ENCODE data around the gene IMP4. TPM values are rescaled to one million over a fixed set of nuclear protein-coding genes. Genes with fewer than 3 reads are reported as not detected.

The IMP4 gene
- total RNA-seq, 1 donor = 55.7 TPM

- no peak overlapping the region for H3K4me2 ChIP-seq (ENCODE audit: insufficient read depth, low read length)
- no peak for DNase-seq (ENCODE audit: insufficient read length, low spot score, missing footprints)
- H3K4me3 ChIP-seq (ENCODE audit: insufficient read depth, low read length) = no peak overlapping the region
- peaks cover 16% of the 10 kb centered on the region for H3K4me1 ChIP-seq (ENCODE audit: insufficient read depth, low read length)
- TF ChIP-seq, protein P1, sequence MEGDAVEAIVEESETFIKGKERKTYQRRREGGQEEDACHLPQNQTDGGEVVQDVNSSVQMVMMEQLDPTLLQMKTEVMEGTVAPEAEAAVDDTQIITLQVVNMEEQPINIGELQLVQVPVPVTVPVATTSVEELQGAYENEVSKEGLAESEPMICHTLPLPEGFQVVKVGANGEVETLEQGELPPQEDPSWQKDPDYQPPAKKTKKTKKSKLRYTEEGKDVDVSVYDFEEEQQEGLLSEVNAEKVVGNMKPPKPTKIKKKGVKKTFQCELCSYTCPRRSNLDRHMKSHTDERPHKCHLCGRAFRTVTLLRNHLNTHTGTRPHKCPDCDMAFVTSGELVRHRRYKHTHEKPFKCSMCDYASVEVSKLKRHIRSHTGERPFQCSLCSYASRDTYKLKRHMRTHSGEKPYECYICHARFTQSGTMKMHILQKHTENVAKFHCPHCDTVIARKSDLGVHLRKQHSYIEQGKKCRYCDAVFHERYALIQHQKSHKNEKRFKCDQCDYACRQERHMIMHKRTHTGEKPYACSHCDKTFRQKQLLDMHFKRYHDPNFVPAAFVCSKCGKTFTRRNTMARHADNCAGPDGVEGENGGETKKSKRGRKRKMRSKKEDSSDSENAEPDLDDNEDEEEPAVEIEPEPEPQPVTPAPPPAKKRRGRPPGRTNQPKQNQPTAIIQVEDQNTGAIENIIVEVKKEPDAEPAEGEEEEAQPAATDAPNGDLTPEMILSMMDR (IDR thresholded peaks at IDR 0.05; ENCODE audit: extremely low read depth, low read depth, low read length) = no peak
- no peaks in the 10 kb centered on the region for H3K27me3 ChIP-seq (ENCODE audit: insufficient read depth, low read length)
- H3K27ac ChIP-seq (ENCODE audit: low read depth, low read length) = no peak overlapping the region
- no peak overlapping the region for H2AFZ ChIP-seq (ENCODE audit: low read length)
- H3K9me3 ChIP-seq (ENCODE audit: low read depth, low read length) = no peaks in the 10 kb centered on the region
- H3K79me2 ChIP-seq (ENCODE audit: insufficient read depth, low read length) = peaks cover 72% of the 10 kb centered on the region
- H4K20me1 ChIP-seq (ENCODE audit: insufficient read depth, low read length) = peaks cover 34% of the 10 kb centered on the region
- H3K36me3 ChIP-seq (ENCODE audit: insufficient read depth, low read length) = peaks cover 17% of the 10 kb centered on the region
Measured at GRCh38 chr2:130378206-130378897, 35.7 kb downstream of the IMP4 start.

DNA sequence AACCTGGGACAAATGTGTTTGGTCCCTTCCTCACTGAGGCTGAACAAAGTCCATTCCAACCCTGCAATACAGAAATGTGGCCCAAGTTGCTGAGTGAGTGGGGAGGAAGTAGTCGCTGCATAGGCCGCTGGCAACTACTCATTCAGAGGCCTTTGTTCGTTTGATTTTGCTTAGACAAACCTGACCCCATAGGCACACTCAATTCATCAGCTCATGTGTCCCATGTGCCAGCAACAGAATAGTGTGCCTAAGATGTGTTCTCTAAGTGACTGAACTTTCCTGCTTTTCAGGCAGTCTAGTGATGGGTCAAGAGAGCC is 36.2 kb downstream of the IMP4 start:
- H3K27me3 ChIP-seq (ENCODE audit: insufficient read depth, low read length) = no peaks in the 10 kb centered on the region
- peaks cover 17% of the 10 kb centered on the region for H3K36me3 ChIP-seq (ENCODE audit: insufficient read depth, low read length)
- H3K4me3 ChIP-seq (ENCODE audit: insufficient read depth, low read length) = no peak overlapping the region
- no peak overlapping the region for H3K4me2 ChIP-seq (ENCODE audit: insufficient read depth, low read length)
- H4K20me1 ChIP-seq (ENCODE audit: insufficient read depth, low read length) = peaks cover 34% of the 10 kb centered on the region
- no peak for DNase-seq (ENCODE audit: insufficient read length, low spot score, missing footprints)
- H3K4me1 ChIP-seq (ENCODE audit: insufficient read depth, low read length) = peaks cover 11% of the 10 kb centered on the region
- no peak overlapping the region for H3K27ac ChIP-seq (ENCODE audit: low read depth, low read length)
- no peak overlapping the region for H2AFZ ChIP-seq (ENCODE audit: low read length)
- H3K79me2 ChIP-seq (ENCODE audit: insufficient read depth, low read length) = peaks cover 66% of the 10 kb centered on the region
- no peaks in the 10 kb centered on the region for H3K9me3 ChIP-seq (ENCODE audit: low read depth, low read length)
- TF ChIP-seq, protein P1 (IDR thresholded peaks at IDR 0.05; ENCODE audit: extremely low read depth, low read depth, low read length) = no peak

GRCh38 chr2:130380096-130380934 is 37.6 kb downstream of the IMP4 start:
- Histone ChIP-seq H3K79me2 (ENCODE audit: insufficient read depth, low read length) (peaks cover 53% of the 10 kb centered on the region), H3K4me3 (ENCODE audit: insufficient read depth, low read length) (no peak overlapping the region), H3K36me3 (ENCODE audit: insufficient read depth, low read length) (peaks cover 14% of the 10 kb centered on the region), H2AFZ (ENCODE audit: low read length) (no peak overlapping the region), H3K4me1 (ENCODE audit: insufficient read depth, low read length) (peaks cover under 1% of the 10 kb centered on the region), H3K27ac (ENCODE audit: low read depth, low read length) (no peak overlapping the region), H4K20me1 (ENCODE audit: insufficient read depth, low read length) (peaks cover 26% of the 10 kb centered on the region), H3K4me2 (ENCODE audit: insufficient read depth, low read length) (no peak overlapping the region), H3K9me3 (ENCODE audit: low read depth, low read length) (no peaks in the 10 kb centered on the region), H3K27me3 (ENCODE audit: insufficient read depth, low read length) (no peaks in the 10 kb centered on the region)
- TF ChIP-seq, protein P1 (IDR thresholded peaks at IDR 0.05; ENCODE audit: extremely low read depth, low read depth, low read length) = no peak
- DNase-seq (ENCODE audit: insufficient read length, low spot score, missing footprints) = no peak

- Histone ChIP-seq H2AFZ (ENCODE audit: low read length) (no peak overlapping the region), H3K4me3 (ENCODE audit: insufficient read depth, low read length) (no peak overlapping the region), H3K79me2 (ENCODE audit: insufficient read depth, low read length) (peaks cover 46% of the 10 kb centered on the region), H3K4me2 (ENCODE audit: insufficient read depth, low read length) (no peak overlapping the region), H3K4me1 (ENCODE audit: insufficient read depth, low read length) (no peaks in the 10 kb centered on the region), H3K9me3 (ENCODE audit: low read depth, low read length) (no peaks in the 10 kb centered on the region), H3K27ac (ENCODE audit: low read depth, low read length) (no peak overlapping the region), H3K27me3 (ENCODE audit: insufficient read depth, low read length) (no peaks in the 10 kb centered on the region), H4K20me1 (ENCODE audit: insufficient read depth, low read length) (peaks cover 19% of the 10 kb centered on the region), H3K36me3 (ENCODE audit: insufficient read depth, low read length) (peaks cover 7% of the 10 kb centered on the region)
- TF ChIP-seq, protein P1 (IDR thresholded peaks at IDR 0.05; ENCODE audit: extremely low read depth, low read depth, low read length) = no peak
- no peak for DNase-seq (ENCODE audit: insufficient read length, low spot score, missing footprints)
Measured at GRCh38 chr2:130381145-130381544, 38.4 kb downstream of the IMP4 start.

Measured in osteoblast (primary cell).